Lower leg skin (tissue), 4 donors: Measurements from ENCODE around the gene PHRF1. TPM values are rescaled to one million over a fixed set of nuclear protein-coding genes. Genes with fewer than 3 reads are reported as not detected.

Experiments used
- DNase-seq, 2 donors: peaks; one replicate each; pipeline ENCODE4 v3.0.0-alpha.2; 2019; ENCODE audit warnings: low spot score in 2 of 2
- H3K4me3 ChIP-seq: fragments of 200-600 bp; sonication (generic); 2 replicates; pipeline ENCODE4 v1.5.1; 2017; ENCODE audit warnings: mild to moderate bottlenecking, low read depth; ENCODE audit not compliant: poor library complexity, severe bottlenecking
- POLR2A ChIP-seq, 2 donors: fragments of 450-650 bp; IDR thresholded peaks; one replicate each; pipeline ENCODE4 v1.6.1; 2016 to 2017; ENCODE audit warnings: antibody characterized with exemption in 2 of 2, mild to moderate bottlenecking in 1 of 2, moderate library complexity in 1 of 2
- WGBS, 2 donors: methylation state at CpG; one replicate each; pipeline ENCODE4 v1.1.5; 2018; 5-methylcytosine and 5-hydroxymethylcytosine counted together
- intact Hi-C: fragments of 100-400 bp; cut with DNase I; formaldehyde crosslinking; loops from one replicate; pipeline ENCODE4 v1.15.0; 2023; ENCODE audit warnings: low total_unique reads
- total RNA-seq, 4 donors: library from RNA; depleted of rRNA; stranded (reverse); fragments of >200 nt; gene quantifications; one replicate each; pipeline ENCODE4 v1.1.0, GENCODE V29; 2016
- TF ChIP-seq, protein P1 (sequence below), 3 donors: fragments of 450-650 bp; IDR thresholded peaks; one replicate each; pipeline ENCODE4 v1.5.1; 2016; ENCODE audit warnings: antibody characterized with exemption in 3 of 3, mild to moderate bottlenecking in 3 of 3, moderate library complexity in 2 of 3

The PHRF1 gene
- total RNA-seq, 4 donors from 2014 or later, result 30.0 to 55.2 (median 31.5) TPM

DNA sequence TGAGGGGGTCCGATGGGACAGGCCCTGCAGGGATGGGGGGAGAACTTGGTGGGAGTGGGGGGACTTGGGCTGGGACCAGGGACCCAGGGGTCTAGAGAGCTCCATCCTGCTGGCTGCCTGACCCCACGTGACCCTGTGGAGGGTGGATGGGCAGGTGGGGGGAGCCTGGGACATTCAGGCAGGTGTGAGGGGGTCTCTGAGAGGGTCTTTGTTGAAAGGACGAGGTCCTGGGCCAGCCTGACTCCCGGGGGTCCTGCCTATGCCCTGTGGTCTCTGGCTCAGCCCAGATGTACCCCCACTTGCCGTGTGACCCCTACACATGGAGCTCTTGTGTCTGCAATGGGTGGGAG lies 31.5 kb upstream of the PHRF1 start:
- intact Hi-C loops, result no loop called here
- TF ChIP-seq POLR2A (IDR thresholded peaks at IDR 0.05), result no peak
- TF ChIP-seq, protein P1, sequence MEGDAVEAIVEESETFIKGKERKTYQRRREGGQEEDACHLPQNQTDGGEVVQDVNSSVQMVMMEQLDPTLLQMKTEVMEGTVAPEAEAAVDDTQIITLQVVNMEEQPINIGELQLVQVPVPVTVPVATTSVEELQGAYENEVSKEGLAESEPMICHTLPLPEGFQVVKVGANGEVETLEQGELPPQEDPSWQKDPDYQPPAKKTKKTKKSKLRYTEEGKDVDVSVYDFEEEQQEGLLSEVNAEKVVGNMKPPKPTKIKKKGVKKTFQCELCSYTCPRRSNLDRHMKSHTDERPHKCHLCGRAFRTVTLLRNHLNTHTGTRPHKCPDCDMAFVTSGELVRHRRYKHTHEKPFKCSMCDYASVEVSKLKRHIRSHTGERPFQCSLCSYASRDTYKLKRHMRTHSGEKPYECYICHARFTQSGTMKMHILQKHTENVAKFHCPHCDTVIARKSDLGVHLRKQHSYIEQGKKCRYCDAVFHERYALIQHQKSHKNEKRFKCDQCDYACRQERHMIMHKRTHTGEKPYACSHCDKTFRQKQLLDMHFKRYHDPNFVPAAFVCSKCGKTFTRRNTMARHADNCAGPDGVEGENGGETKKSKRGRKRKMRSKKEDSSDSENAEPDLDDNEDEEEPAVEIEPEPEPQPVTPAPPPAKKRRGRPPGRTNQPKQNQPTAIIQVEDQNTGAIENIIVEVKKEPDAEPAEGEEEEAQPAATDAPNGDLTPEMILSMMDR (IDR thresholded peaks at IDR 0.05), result no peak
- 91 to 92% methylated on average over 2 to 5 of the region's 5 CpGs for WGBS, 2 donors

DNA sequence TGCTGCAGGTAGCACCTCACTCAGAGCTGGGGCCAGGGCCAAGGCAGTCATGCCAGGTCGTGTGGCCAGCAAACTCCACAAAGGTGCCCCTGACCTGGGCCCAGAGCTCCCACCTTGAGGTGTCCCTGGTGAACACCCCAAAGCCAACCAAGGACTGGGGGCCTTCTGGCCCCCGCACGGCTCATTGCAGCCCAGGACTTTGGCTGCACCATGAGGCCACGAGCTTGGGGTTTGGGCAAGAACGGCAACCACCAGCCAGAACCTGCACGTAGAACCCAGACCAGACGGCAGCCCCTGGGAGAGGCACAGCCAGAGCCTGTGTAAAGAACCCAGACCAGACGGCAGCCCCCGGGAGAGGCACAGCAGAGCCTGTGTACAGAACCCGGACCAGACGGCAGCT lies 31.1 kb upstream of the PHRF1 start:
- WGBS, 2 donors, result 89 to 95% methylated on average over 7 to 11 of the region's 11 CpGs
- intact Hi-C loops, result no loop called here
- no peak overlapping the region for H3K4me3 ChIP-seq
- TF ChIP-seq, protein P1 (IDR thresholded peaks at IDR 0.05), result no peak
- no peak for TF ChIP-seq POLR2A (IDR thresholded peaks at IDR 0.05)
- no peak for DNase-seq

More for the DNA sequence above, 31.5 kb upstream of the PHRF1 start:
- DNase-seq, result no peak
- no peak overlapping the region for H3K4me3 ChIP-seq

DNA sequence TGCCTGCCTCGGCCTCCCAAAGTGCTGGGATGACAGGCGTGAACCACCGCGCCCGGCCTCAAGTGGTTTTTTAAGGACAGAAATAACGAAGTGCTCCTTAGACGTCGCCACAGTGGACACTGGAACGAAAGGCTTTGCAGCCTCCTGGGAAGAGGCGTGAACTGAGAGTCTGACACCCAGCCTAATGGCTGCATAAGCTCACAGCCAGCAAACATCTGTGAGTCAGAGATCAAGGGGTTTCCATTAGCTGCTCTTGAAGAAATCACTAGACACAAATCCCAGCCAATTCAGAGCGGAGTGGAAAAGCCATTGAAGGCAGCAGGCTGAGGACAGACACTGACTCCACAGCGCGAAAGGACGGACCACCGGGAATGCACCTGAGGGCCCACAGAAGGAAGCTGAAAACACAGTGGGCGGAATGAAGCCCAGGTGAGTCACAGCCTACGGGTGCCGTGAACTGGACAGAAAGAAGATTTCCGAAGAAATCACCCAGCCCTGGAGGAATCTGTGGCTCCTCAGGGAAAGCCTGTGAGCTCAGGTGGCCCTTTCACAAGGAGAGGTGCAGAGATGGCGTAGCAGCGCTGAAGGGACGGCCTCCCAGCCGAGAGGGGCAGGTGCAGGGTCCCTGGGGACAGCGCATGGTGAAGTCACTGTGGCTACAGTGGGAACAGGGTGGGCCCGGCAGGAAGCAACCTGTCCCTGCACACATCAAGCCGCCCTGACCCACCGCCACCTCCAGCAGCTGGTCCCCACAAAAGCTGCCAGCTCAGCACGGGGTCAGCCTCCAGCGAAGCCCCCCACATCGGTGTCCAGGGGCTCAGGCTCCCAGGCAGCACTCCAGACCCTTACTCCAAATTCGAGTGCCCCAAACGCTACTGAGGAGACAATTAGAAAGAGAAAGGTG lies 27.3 kb upstream of the PHRF1 start:
- DNase-seq, result no peak

DNA sequence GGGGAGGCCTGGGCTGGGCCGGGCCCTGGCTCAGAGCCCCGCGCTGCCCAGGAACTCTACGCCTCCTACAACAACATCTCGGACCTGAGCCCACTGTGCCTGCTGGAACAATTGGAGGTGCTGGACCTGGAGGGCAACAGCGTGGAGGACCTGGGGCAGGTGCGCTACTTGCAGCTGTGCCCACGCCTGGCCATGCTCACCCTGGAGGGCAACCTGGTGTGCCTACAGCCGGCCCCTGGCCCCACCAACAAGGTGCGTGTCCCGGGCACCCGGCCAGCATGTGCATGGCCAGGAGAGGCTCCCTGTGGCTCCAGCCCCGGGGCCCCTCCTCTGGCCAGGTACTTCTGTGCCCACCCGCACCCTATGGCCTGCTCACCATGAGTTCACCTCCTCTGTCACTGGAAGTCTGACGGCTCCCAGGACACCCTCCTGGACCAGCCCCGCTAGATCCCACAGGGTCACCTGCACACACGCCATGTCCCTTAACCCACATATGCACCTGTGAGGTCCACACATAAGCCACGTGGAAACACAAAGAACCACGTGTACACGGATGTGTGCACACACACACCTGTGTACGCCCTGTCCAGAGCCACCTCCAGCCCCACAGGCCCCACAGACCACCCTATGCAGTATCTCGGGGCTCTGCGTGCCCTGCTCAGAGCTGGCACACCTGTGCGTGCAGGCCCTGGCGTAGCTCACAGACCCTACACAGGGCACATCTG lies 26.1 kb upstream of the PHRF1 start:
- intact Hi-C loops, result no loop called here
- H3K4me3 ChIP-seq, result no peak overlapping the region
- DNase-seq, result no peak
- TF ChIP-seq, protein P1 (IDR thresholded peaks at IDR 0.05), result no peak
- no peak for TF ChIP-seq POLR2A (IDR thresholded peaks at IDR 0.05)
- WGBS, 2 donors, result 91 to 94% methylated on average over 14 to 24 of the region's 25 CpGs

More for the DNA sequence above, 27.3 kb upstream of the PHRF1 start:
- WGBS, 2 donors, result 81 to 90% methylated on average over 28 to 31 of the region's 32 CpGs
- TF ChIP-seq, protein P1 (IDR thresholded peaks at IDR 0.05), result no peak
- no peak for TF ChIP-seq POLR2A (IDR thresholded peaks at IDR 0.05)
- H3K4me3 ChIP-seq, result no peak overlapping the region
- intact Hi-C loops, result no loop called here

DNA sequence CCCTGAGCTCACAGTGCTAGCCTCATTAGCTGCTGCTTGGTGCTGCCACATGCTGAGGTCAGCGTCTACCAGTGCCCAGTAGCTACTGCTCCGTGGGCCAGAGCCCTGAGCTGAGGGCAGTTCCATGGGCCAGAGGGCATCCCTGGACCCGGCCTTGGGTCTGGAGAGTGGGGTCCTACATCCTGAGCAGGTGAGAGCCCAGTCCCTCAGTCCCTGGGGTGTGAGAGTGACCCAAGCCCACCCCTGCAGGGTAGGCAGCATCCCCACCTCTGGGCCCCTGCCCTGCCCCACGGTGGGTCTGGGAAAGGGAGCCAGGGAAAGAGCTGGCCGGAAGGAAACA lies 25.6 kb upstream of the PHRF1 start:
- TF ChIP-seq POLR2A (IDR thresholded peaks at IDR 0.05), result no peak
- TF ChIP-seq, protein P1 (IDR thresholded peaks at IDR 0.05), result no peak
- H3K4me3 ChIP-seq, result no peak overlapping the region
- 80% methylated on average over 4 of the region's 5 CpGs; no CpG with 5 or more reads in 1 of the 2 donors for WGBS, 2 donors
- intact Hi-C loops, result no loop called here
- no peak for DNase-seq
